GM12878 (cell line): Measurements from ENCODE around the gene NHSL2. TPM values are rescaled to one million over a fixed set of nuclear protein-coding genes. Genes with fewer than 3 reads are reported as not detected.

Experiments used
- ATAC-seq: fragments of 200-7000 bp; cut with Tn5 transposase; 3 replicates; pipeline ENCODE4 v1.9.1; 2020; ENCODE audit warnings: mild to moderate bottlenecking, moderate library complexity
- BruUV-seq: library from RNA; stranded (reverse); fragments of 400-500 nt; replicated peaks from 2 replicates; lab custom pipeline; 2021; lab: Mats Ljungman, UMichigan
- CTCF ChIA-PET: fragments of 300-600 bp; sonication (Branson Sonifier 250); formaldehyde crosslinking; extraction: SDS; loops from one replicate; lab custom pipeline; 2021; ENCODE audit warnings: inconsistent platforms; lab: Yijun Ruan, JAX
- POLR2A ChIA-PET: fragments of 350-600 bp; formaldehyde crosslinking; extraction: SDS; loops from one replicate; lab custom pipeline; 2021; ENCODE audit warnings: inconsistent platforms; lab: Charles Lee
- RAD21 ChIA-PET: fragments of 300-600 bp; sonication (Branson Sonifier 250); formaldehyde crosslinking; loops from one replicate; lab custom pipeline; 2023; ENCODE audit warnings: antibody characterized with exemption; ENCODE audit not compliant: unreplicated experiment; lab: Charles Lee
- SMC1A ChIA-PET: fragments of 300-600 bp; sonication (Branson Sonifier 250); formaldehyde crosslinking; loops from one replicate; lab custom pipeline; 2023; ENCODE audit not compliant: unreplicated experiment, uncharacterized antibody; lab: Charles Lee
- DNase-seq: peaks from one replicate; pipeline ENCODE4 v3.0.0-alpha.2; 2011; ENCODE audit warnings: low read depth, low spot score
- FAIRE-seq: peaks from 3 replicates; lab custom pipeline; 2011; peaks lifted over from hg19 to GRCh38; lab: Jason Lieb, UNC
- H2AFZ ChIP-seq: 2 replicates; pipeline ENCODE4 v1.6.0; 2011; ENCODE audit warnings: low read depth, low read length, control low read depth; ENCODE audit not compliant: control insufficient read depth
- H3K27ac ChIP-seq: 2 replicates; pipeline ENCODE4 v1.5.1; 2011; ENCODE audit warnings: control low read depth; ENCODE audit not compliant: control insufficient read depth, insufficient read depth
- H3K27me3 ChIP-seq, 2 experiments: replicated peaks in 1 of 2; 2 replicates each; pipeline versions ENCODE4 v1.6.0 to v1.6.1; 2011; ENCODE audit warnings: low read length in 1 of 2; ENCODE audit not compliant: control insufficient read depth in 2 of 2, insufficient read depth in 2 of 2
- H3K36me3 ChIP-seq, 2 experiments: 2 replicates each; pipeline ENCODE4 v1.5.1; 2011; ENCODE audit warnings: low read length in 1 of 2; ENCODE audit not compliant: control insufficient read depth in 2 of 2, insufficient read depth in 2 of 2
- H3K4me1 ChIP-seq: 2 replicates; pipeline ENCODE4 v1.6.1; 2011; ENCODE audit warnings: mild to moderate bottlenecking, low read length, moderate library complexity, mixed read lengths; ENCODE audit not compliant: control insufficient read depth, insufficient read depth
- H3K4me2 ChIP-seq: 2 replicates; pipeline ENCODE4 v1.6.0; 2011; ENCODE audit warnings: control low read depth; ENCODE audit not compliant: control insufficient read depth, insufficient read depth
- H3K4me3 ChIP-seq: fragments of 200-600 bp; sonication (generic); 2 replicates; pipeline ENCODE4 v1.5.1; 2016
- H3K79me2 ChIP-seq: 2 replicates; pipeline ENCODE4 v1.6.0; 2011; ENCODE audit warnings: low read length; ENCODE audit not compliant: control insufficient read depth, insufficient read depth
- H3K9ac ChIP-seq: 2 replicates; pipeline ENCODE4 v1.8.0; 2011; ENCODE audit warnings: low read length, control low read depth, mixed read lengths; ENCODE audit not compliant: control insufficient read depth, insufficient read depth
- H3K9me3 ChIP-seq: replicated peaks from 3 replicates; pipeline ENCODE4 v1.5.1; 2011; ENCODE audit warnings: mild to moderate bottlenecking, low read length; ENCODE audit not compliant: control insufficient read depth, insufficient read depth
- H4K20me1 ChIP-seq: 2 replicates; pipeline ENCODE4 v1.6.0; 2011; ENCODE audit not compliant: control insufficient read depth, insufficient read depth
- BHLHE40 ChIP-seq, 2 experiments: fragments of 450-650 bp in 1 of 2; IDR thresholded peaks; 2 replicates each; pipeline ENCODE4 v1.6.1; 2011 to 2017; ENCODE audit warnings: low read depth in 2 of 2, borderline replicate concordance in 1 of 2, improper control_type of control experiment in 1 of 2, low read length in 1 of 2, mild to moderate bottlenecking in 1 of 2
- CBX3 ChIP-seq: fragments of 200-600 bp; sonication (generic); IDR thresholded peaks from 2 replicates; pipeline ENCODE4 v1.6.1; 2016; ENCODE audit warnings: low read depth, borderline replicate concordance
- CREB1 ChIP-seq: IDR thresholded peaks from 2 replicates; pipeline ENCODE4 v1.6.1; 2012; ENCODE audit warnings: low read depth, mild to moderate bottlenecking, inconsistent platforms
- CUX1 ChIP-seq: IDR thresholded peaks from 2 replicates; pipeline ENCODE4 v1.6.1; 2012; ENCODE audit warnings: improper control_type of control experiment, low read depth, low read length; ENCODE audit not compliant: insufficient replicate concordance
- EZH2 ChIP-seq: IDR thresholded peaks from 2 replicates; pipeline ENCODE4 v1.6.1; 2012; ENCODE audit warnings: low read depth, mild to moderate bottlenecking, control low read depth, inconsistent platforms, low read length, borderline replicate concordance; ENCODE audit not compliant: control insufficient read depth
- KDM1A ChIP-seq: fragments of 200-600 bp; sonication (generic); IDR thresholded peaks from 2 replicates; pipeline ENCODE4 v1.6.1; 2016; ENCODE audit warnings: borderline replicate concordance
- NR2F1 ChIP-seq: fragments of 450-650 bp; conservative IDR thresholded peaks from 2 replicates; pipeline ENCODE4 v1.6.1; 2017; ENCODE audit warnings: mild to moderate bottlenecking
- RAD21 ChIP-seq: IDR thresholded peaks from 2 replicates; pipeline ENCODE4 v1.6.1; 2011; ENCODE audit warnings: mild to moderate bottlenecking, low read depth, low read length, moderate library complexity; ENCODE audit not compliant: insufficient read depth
- USF2 ChIP-seq: IDR thresholded peaks from 2 replicates; pipeline ENCODE4 v1.6.1; 2011; ENCODE audit warnings: low read depth, low read length, improper control_type of control experiment, borderline replicate concordance
- WGBS: methylation state at CpG from one replicate; pipeline ENCODE4 v1.1.6; 2016; ENCODE audit warnings: low lambda C conversion rate; ENCODE audit not compliant: insufficient replicate concordance, insufficient coverage; ENCODE audit errors: missing lambda C conversion rate; 5-methylcytosine and 5-hydroxymethylcytosine counted together
- in situ Hi-C: fragments of 300-500 bp; cut with MboI; formaldehyde crosslinking; loops from 9 replicates; pipeline ENCODE4 v1.14.3; 2018; ENCODE audit warnings: mixed read lengths
- intact Hi-C: fragments of 100-400 bp; cut with micrococcal nuclease; formaldehyde crosslinking; loops from one replicate; pipeline ENCODE4 v1.14.2; 2022; ENCODE audit not compliant: unreplicated experiment
- polyA plus RNA-seq, 11 experiments: library from polyadenylated mRNA; depleted of rRNA in 4 of 11; unstranded in 6 of 11; stranded (reverse) in 5 of 11; fragments of >200 nt; fragmentation: Nextera tagmentation in 4 of 11; fragmentation: Illumina TruSeq in 1 of 11; extraction: Ambion mirVana in 4 of 11; extraction: Trizol in 1 of 11; gene quantifications; 1 replicate in 1 of 11; 2 replicates in 10 of 11; pipeline versions ENCODE4 v1.2.1 to v1.2.3, GENCODE V29; 2011 to 2016; ENCODE audit warnings: inconsistent platforms in 2 of 11, missing spikeins in 2 of 11, low read depth in 1 of 11
- total RNA-seq, 4 experiments: library from RNA; depleted of rRNA in 3 of 4; stranded (reverse); fragments of >200 nt in 3 of 4; fragmentation: Illumina TruSeq in 1 of 4; extraction: Trizol in 1 of 4; gene quantifications; 2 replicates each; pipeline versions ENCODE4 v1.2.1 to v1.2.3, GENCODE V29; 2013 to 2021
- TF ChIP-seq, protein P1 (sequence below): IDR thresholded peaks from 2 replicates; pipeline ENCODE4 v1.6.1; 2011; ENCODE audit warnings: mild to moderate bottlenecking, low read depth, low read length, moderate library complexity; ENCODE audit not compliant: insufficient replicate concordance
- TF ChIP-seq, protein P2 (sequence below): fragments of 450-650 bp; IDR thresholded peaks from 2 replicates; pipeline ENCODE4 v1.6.1; 2014; ENCODE audit warnings: mild to moderate bottlenecking

The NHSL2 gene
- total and polyA plus RNA-seq, 10 of the 15 experiments (the other 5 are each of a cell fraction or from before 2014, with no cell fraction given): 0.05 to 0.53 (median 0.07) TPM; not detected in 2

- ChIA-PET CTCF (no interaction called here), POLR2A (no interaction called here)
- H3K9ac ChIP-seq: no peak overlapping the region
- TF ChIP-seq RAD21 (no peak), BHLHE40 (IDR thresholded peaks at IDR 0.05; ENCODE audit: borderline replicate concordance in 1 of 2, low read depth in 2 of 2, low read length in 1 of 2) (no peak), CREB1 (no peak), CUX1 (no peak), EZH2 (no peak), NR2F1 (no peak), KDM1A (no peak), CBX3 (no peak), USF2 (no peak)
- TF ChIP-seq, protein P1, sequence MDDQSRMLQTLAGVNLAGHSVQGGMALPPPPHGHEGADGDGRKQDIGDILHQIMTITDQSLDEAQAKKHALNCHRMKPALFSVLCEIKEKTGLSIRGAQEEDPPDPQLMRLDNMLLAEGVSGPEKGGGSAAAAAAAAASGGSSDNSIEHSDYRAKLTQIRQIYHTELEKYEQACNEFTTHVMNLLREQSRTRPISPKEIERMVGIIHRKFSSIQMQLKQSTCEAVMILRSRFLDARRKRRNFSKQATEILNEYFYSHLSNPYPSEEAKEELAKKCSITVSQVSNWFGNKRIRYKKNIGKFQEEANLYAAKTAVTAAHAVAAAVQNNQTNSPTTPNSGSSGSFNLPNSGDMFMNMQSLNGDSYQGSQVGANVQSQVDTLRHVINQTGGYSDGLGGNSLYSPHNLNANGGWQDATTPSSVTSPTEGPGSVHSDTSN: no peak
- TF ChIP-seq, protein P2, sequence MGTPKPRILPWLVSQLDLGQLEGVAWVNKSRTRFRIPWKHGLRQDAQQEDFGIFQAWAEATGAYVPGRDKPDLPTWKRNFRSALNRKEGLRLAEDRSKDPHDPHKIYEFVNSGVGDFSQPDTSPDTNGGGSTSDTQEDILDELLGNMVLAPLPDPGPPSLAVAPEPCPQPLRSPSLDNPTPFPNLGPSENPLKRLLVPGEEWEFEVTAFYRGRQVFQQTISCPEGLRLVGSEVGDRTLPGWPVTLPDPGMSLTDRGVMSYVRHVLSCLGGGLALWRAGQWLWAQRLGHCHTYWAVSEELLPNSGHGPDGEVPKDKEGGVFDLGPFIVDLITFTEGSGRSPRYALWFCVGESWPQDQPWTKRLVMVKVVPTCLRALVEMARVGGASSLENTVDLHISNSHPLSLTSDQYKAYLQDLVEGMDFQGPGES: no peak
- TF ChIP-seq, all 136 proteins: peak for 0
- Histone ChIP-seq H3K27ac (no peak overlapping the region), H3K4me1 (peaks cover 5% of the 10 kb centered on the region; the same call in 1 of the 2 replicates), H3K4me3 (no peak overlapping the region), H3K4me2 (no peak overlapping the region), H4K20me1 (no peaks in the 10 kb centered on the region), H2AFZ (no peak overlapping the region), H3K27me3 (peaks cover 0 to 1% of the 10 kb centered on the region in 2 experiments; a peak in 2 of 4 replicates), H3K36me3 (no peaks in the 10 kb centered on the region), H3K9me3 (no peaks in the 10 kb centered on the region), H3K79me2 (no peaks in the 10 kb centered on the region)
- intact Hi-C loops: loop anchor here (10.0 kb wide), 1 partner anchor 594 kb away; no protein-coding TSS in a partner anchor
- WGBS: 58% methylated on average over 10 of the region's 10 CpGs
- in situ Hi-C loops: no loop called here
- RAD21 ChIA-PET: no interaction called here
- DNase-seq (no peak), FAIRE-seq (no peak), ATAC-seq (no peak)
- SMC1A ChIA-PET: no interaction called here
- no TSS peak for BruUV-seq
Observed at GRCh38 chrX:72108666-72109065, 198.0 kb downstream of the NHSL2 start.
